ENCODE data around the gene IPO13.

The IPO13 gene

DNA sequence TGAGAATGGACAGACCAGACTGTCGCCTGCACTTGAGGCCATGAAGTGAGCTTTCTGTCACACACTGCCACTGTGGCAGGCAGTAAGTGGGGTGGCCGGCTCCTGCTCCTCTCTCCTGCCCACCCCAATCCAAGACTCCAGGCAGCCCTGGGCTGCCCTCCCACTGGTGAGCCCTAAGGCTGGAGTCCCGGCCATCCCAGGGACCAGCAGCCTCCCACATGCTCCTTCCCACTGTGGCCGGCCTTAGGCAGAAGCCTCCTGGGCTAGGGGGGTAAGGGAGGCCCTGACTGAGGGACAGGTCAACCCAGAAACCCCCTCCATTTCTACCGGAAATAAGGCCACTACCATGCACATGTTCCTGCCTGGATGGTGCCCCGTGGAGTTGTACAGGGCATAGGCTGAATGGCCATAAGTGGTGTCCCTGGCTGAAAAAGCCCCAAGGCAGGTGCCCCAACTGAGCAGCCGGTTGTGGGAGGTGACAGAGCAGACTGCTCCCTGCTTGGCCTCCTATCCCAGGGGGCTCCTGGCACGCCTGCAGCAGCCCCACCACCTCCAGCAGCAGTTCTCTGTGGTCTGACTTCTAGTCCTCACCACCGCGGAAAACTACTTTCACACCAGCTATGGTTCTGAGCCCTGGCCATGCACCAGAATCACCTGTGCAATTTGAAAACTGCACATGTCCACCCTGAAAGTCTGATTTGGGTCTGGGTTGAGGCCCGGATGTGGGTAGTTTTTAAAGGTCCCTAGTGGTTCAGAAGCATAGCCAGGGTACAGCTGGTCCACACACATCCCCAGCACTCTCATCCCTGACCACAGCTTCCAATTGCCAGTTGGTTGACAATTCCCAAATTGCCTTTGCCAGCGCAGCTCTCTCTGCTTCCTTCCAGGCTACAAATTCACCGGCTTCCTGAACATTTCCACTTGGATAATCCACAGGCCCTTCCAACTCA is 14.8 kb upstream of the IPO13 start:
- DNase-seq (ENCODE audit: extremely low read depth, low read depth): no peak
- TF ChIP-seq CTCF (IDR thresholded peaks at IDR 0.05; ENCODE audit: low read depth, low read length): no peak

DNA sequence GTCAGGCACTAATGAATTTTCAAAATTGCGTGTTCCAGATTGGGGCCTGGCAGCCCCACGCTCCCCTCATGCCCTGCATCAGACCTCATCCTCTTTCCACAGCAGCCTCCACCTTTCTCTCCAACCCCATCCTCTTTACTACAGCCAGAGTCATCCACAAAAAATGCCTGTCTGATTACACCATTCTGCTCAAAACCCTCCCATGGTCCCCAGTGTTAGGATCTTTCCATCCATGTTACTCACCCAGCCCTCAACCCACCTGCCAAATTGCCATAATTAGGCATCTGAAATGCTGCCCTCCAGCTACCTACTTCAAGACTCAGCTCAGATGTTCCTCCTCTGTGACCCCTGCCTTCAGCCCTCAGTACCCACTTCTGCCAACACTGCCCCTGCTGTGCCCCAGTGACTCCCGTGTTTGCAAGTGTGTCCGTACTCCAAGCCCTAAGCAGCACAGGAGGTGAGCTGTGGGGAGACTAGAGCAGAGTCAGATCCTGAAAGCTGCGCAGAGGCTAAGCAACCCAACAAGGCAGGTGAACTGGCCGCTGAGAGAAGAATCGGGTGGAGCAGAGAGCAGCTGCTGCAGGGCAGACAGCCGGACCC is 13.9 kb upstream of the IPO13 start:
- TF ChIP-seq CTCF (IDR thresholded peaks at IDR 0.05; ENCODE audit: low read depth, low read length): no peak
- no peak for DNase-seq (ENCODE audit: extremely low read depth, low read depth)

GRCh38 chr1:43933386-43934100 is 13.2 kb upstream of the IPO13 start, which contains the start of gene ARTN:
Gene ARTN, plus strand, starts transcription at chr1:43933801. Its CDS starts 1,856 bp downstream, at chr1:43935657.
- DNase-seq (ENCODE audit: extremely low read depth, low read depth): no peak
- TF ChIP-seq CTCF (IDR thresholded peaks at IDR 0.05; ENCODE audit: low read depth, low read length): no peak

DNA sequence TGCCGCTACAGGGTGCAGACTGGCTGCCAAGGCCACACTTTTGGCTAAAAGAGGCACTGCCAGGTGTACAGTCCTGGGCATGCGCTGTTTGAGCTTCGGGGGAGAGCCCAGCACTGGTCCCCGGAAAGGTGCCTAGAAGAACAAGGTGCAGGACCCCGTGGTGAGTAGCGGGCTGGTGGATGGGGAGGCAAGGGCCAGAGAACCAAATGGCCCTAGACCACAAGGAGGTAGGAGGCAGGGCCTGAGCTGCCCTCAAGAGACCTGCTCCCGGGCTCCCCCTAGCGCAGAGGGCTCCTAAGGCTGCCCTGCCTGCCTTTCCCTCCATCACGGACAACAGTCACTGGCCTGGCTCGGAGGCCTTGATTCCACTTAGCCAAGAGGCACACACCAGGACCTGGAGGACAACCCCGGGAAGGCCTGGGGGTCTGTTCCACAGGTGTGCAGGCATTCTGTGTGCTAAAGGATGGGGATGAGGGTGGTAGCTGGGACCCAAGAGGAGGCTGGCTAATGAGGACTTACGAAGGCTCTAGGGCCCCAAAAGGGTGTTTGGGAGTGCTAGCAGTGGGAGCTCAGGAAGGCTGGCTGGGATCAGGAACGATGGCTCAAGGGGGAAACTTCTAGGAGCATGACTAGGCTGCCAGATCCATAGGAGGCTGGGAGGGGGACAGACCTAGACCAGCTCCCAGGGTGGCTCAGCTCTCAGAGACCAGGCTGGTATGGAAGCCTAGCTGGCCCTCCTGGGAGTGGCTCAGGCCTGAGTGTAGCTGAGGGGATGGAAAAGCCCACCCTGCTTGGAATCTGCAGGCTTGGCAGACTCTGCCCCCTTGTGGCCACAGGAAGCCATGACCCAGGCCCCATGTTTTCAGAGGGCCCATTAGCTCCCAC is 12.4 kb upstream of the IPO13 start:
- peak; percentile 91 for TF ChIP-seq CTCF (IDR thresholded peaks at IDR 0.05; ENCODE audit: low read depth, low read length)
- no peak for DNase-seq (ENCODE audit: extremely low read depth, low read depth)

DNA sequence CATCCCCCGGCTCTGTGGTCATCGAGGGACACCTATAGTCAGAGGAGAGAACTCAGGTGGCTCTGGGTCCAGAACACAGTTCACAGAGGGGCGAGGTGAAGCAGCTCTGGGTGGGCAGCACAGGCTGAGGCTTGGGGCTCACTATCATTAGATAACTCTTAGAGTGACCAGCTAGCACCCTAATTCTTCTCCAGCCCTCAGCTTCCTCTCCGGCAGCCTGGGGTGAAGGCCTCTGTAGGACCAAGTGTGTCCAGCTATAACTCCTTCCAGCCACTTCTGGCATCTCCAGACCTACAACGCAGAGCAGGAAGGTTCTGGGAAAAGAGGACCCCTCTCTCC is 11.8 kb upstream of the IPO13 start:
- no peak for TF ChIP-seq CTCF (IDR thresholded peaks at IDR 0.05; ENCODE audit: low read depth, low read length)
- no peak for DNase-seq (ENCODE audit: extremely low read depth, low read depth)

DNA sequence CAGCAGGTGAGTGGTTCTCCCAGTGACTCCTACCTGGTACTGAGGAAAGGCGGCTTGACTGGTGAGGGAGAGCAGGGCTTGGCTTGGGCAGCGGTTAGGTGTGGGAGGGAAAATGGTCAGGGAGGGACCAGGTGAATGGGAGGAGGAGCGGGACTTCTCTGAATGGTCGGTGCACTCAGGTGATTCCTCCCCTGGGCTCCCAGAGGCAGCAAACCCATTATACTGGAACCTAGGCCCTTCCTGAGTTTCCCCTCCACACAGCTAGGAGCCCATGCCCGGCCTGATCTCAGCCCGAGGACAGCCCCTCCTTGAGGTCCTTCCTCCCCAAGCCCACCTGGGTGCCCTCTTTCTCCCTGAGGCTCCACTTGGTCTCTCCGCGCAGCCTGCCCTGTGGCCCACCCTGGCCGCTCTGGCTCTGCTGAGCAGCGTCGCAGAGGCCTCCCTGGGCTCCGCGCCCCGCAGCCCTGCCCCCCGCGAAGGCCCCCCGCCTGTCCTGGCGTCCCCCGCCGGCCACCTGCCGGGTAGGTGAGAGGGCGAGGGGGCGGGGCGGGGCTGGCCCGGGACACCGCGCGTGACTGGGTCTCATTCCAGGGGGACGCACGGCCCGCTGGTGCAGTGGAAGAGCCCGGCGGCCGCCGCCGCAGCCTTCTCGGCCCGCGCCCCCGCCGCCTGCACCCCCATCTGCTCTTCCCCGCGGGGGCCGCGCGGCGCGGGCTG is 10.9 kb upstream of the IPO13 start:
- TF ChIP-seq CTCF (IDR thresholded peaks at IDR 0.05; ENCODE audit: low read depth, low read length): no peak
- DNase-seq (ENCODE audit: extremely low read depth, low read depth): no peak

Measured in AG09319 (cell line).